HG03558 (cell line): ENCODE data around the gene SMIM17.

ENCODE experiments used
- ATAC-seq: cut with Tn5 transposase; IDR thresholded peaks from one replicate; pipeline ENCODE4 v1.9.1; 2021; ENCODE audit warnings: moderate number of reproducible peaks; ENCODE audit not compliant: unreplicated experiment; ENCODE audit errors: extremely low read depth

The SMIM17 gene

DNA sequence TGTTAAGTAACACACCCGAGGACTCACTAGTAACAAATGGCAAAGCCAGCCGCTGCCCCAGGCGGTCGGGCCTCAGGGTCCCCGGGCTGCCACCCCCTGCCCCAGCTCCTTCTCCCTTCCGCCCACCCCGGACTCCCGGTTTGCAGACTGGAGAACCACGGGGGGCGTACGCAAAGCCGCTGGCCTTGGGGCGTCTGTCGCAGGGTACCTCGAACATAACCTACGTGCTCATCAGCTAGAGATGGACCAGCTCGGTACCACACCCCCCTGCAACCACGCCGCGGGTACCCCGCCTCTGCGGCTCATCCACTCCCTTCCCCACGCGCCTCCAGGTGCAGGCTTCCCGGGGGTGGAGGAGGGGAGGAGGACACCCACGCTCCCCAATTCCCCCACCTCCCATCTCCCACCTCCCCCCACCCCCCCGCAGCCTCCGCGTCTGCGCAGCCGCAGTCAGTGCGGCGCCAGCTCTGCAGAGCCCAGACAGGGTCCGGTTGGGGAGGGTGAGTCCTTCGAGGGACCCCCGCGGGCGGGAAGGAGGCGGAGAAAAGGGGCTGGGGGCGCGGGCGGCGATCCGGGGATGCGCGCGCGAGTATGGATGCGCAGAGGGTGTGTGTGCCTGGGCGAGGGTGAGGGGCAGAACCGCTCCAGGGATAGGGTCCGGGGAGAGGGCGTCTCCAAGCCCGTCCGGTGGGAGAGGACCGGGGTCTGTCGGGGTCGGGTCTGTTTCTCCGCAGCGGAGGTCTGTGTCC is at the start of gene SMIM17:
Gene SMIM17 (plus strand): TSS at position 449 of the 749 bp plus-strand sequence. CDS start 2,509 bp downstream, outside the sequence.
- no peak for ATAC-seq

DNA sequence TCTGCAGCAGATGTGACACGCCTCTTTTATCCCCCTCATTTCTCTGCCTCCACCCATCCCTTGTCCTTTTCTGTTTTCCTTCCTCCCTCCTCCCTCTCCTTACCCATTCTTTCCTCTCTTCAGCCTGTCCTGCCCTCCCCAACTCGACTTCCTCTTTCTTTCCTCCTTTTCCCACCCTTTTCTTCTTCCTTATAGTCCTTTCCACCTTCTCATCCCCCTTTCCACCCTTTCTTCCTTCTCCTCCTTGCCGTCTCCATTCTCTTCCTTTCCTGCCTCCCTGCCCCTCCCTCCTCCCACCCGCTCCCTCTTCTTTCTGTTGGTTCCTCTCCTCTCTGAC is 48.5 kb upstream of the SMIM17 start:
- no peak for ATAC-seq

DNA sequence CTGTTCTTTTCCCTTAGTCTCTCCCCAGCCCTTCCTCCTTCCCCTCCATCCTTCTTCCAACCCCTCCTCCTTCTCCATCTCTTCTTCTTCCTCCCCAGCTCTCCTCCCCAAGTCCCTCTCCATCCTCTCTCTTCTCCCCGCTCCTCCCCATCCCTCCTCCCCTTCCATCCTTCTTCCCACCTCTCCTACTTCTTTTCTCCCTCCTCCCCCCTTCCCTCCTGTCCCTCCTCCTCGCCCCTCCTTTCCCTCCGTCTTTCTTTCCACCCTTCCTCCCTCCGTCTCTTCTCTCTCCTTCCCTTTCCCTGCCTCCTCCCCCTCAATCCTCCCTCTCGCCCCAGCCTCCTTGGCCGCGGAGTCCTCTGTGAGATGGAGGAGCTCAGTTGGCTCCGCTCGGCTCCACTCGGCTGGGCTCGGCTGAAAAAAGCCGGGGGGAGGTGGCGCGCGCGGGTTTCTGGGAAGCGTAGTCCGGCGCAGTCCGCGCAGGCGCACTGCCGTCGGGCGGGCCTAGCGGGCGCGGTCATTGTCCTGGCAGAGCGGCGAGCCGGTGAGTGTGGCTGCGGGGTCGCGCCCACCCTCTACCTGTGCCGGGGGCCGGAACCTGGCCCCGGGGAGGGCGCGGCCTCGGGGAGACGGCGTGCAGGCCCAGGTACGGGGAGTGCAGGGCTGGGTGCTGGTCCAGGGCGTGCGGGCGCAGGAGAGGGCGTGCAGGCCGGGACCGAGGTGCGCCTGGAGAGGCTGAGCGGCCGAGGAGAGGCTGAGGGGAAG is 48.0 kb upstream of the SMIM17 start, which contains the start of gene ZNF71:
Gene ZNF71 (plus strand): TSS at position 520 of the 765 bp plus-strand sequence. CDS start 6,257 bp downstream, outside the sequence.
- ATAC-seq = peak; percentile 45

DNA sequence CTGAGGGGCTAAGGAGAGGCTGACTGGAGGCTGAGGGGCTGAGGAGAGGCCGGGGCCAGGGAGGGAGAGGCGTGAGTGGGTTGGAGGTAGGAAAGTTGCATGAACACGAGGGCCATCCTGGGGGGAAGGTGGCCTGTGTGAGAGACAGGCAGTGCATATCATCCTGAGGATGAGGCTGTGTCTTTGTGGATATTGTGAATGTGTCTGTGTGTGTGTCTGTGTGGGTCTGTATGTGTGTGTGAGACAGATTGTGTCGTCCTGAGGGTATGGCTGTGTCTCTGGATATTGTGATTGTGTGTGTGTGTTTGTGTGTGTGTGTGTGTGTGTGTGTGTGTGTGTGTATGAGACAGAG is 47.4 kb upstream of the SMIM17 start:
- peak; percentile 17 for ATAC-seq

DNA sequence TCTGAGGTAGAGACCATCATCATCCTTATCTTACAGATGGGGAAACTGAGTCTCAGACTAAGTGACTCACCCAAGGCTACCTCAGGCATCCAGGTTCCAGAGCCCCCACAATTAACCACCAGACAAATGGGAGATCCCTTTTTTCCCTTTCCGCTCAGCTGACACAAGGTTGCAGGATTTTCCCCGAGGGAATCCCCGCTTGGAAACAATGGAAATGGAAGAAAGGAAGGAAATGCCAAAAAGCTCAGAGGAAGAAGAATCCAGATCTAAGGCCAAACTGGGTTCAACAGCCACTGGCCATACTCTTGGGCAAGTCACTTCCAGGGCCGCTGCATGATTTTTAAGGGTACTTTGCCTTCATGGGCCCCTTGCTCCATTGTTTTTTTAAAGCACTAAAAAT is 46.3 kb upstream of the SMIM17 start:
- ATAC-seq = no peak

DNA sequence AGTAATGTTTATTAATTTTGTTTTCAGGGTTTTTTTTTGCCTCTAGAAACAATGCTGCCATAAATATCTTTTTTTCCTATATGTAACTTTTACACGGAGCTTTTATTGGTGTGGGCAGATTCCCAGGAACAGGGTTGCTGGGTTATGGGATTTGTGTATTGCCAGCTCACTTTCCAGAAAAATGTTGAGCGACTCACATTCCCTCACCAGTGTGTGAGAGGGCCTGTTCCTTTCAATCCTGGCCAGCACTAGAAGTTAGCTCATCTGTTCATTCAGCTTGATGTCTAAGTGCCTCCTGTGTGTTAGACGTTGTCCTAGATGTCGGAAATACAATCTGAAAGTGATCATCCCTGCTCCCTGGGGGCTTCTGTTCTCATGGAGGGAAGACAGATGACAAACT is 45.3 kb upstream of the SMIM17 start:
- ATAC-seq = no peak

DNA sequence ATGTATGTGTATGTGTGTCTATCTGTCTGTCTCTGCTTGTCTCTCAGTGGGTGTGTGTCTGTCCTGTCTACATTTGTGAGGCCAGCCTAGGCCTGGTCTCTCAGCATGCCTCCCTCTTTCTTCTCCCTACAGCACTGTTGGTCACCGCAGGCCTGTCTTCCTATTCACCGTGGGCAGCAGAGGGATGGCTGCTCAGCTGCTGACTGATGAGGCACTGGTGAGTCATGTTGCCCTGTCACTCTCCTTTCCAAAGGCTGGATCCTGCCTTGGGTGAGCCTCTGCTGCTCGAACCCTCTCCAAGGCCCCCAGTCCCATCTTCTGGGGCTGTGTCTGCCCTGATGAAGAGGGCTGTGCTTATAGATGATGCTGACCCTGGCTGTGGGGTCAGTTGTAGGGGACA is 41.6 kb upstream of the SMIM17 start:
- ATAC-seq = no peak

DNA sequence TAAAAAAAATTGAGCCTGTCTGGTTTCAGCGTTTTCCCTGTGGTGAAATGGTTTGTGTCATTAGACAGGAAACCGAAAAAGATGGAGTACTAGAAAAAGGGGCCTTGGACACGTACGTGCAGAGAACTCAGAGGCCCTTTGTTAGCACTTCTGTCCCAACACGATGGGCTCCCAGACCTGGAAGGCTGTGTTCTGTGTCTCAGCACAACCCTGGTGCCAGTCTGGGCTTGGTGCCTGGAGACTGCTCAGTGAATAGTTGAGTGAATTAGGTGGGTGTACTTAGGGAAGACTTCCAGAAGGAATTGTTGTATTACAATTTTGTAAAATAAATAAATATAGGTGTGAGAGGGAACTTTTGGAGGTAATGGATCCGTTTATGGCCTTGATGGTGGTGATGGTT is 39.1 kb upstream of the SMIM17 start:
- no peak for ATAC-seq

DNA sequence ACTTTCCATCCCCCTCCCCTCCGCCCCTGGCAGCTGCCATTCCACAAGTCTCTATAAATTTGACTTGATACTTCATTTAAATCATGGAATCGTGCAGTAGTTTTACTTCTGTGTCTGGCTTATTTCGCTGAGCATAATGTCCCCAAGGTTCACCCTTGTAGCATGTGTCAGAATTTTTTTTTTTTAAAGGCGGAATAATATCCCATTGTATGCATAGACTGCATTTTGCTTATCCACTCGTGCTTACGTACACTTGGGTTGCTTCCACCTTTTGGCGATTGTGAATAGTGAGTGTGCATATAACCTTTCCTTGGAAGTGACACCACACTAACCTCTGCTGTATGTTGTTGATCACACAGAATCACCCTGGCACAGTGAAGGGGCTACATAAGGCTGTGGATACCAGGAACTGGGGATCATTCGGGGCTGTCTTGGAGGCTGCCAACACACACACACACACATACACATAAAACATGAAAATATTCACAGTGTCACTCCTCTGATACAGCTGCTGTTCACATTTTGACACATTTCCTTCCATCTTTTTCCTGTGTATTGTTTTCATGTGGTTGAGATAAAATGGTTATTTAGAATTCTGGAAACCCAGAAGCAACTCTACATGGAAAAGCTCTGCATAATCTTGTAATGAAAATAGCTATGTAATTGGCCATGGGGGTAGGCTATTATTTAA is 34.5 kb upstream of the SMIM17 start:
- no peak for ATAC-seq

DNA sequence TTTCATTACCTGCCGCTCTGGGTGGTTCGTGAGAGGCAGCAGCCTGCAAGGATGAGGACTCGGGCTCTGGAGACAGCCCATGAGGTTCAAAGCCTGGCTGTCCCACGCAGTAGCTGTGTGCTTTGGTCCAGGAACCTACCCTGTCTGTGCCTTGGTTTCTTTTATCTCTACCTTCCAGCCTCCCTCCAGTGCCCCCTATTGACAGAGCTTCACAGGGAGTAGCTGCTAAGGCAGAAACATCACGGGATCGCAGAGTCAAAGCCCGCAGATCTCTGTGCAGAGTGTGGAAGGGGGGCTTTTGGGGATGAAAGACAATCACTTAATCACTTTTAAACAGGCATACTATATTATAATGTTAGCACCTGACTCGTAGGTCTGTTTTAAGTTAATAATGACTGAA is 31.7 kb upstream of the SMIM17 start:
- no peak for ATAC-seq

DNA sequence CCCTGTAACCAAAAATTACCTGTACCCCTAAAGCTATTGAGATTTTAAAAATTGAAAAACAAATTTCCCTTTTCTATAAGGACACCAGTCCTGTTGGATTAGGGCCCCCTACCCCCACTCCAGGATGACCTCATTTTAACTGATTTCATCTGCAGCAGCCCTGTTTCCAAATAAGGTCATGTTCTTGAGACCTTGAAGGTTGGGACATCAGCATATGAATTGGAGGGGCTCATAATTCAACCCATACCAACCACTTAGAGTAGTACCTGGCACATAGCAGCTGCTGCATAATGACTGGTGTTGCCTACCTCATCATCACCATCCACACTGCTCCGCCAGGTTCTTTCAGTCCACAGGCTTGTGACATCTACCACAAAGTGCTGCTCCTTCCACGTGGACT is 30.2 kb upstream of the SMIM17 start:
- ATAC-seq = no peak

DNA sequence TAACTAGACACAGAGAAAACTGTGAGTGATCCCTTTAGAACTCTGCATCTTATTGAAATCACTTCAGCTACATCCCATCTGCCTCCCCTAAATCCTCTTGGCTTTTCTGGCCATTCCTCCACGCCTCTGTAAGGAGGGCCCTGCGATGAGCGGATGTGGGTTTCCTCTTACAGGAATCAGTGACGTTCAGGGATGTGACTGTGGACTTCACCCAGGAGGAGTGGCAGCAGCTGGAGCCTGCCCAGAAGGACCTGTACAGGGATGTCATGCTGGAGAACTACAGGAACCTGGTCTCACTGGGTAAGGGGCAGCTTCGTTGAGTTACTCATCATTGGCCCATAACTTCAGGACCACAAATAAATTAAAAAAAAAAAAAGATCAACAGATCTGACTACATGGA is 29.3 kb upstream of the SMIM17 start:
- no peak for ATAC-seq

DNA sequence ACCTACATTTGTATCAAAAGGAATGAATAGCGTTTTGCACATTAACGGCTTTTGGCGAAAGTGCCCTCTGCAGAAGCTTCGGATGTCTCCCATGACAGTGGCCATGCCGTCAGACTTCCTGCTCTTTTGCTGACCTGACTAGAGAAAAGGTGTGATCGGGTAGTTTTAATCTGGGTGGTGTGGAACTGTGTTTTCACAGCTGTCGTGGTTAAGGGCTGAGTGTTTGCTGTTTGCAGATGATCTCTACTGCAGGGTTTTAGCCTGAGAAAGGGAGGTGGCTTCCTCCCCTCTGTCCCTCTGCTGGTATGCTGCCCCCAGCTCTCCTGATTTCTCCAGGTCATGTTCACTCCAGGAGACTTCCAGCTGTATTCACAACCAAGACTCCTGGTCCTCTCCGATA is 25.4 kb upstream of the SMIM17 start:
- ATAC-seq = no peak

DNA sequence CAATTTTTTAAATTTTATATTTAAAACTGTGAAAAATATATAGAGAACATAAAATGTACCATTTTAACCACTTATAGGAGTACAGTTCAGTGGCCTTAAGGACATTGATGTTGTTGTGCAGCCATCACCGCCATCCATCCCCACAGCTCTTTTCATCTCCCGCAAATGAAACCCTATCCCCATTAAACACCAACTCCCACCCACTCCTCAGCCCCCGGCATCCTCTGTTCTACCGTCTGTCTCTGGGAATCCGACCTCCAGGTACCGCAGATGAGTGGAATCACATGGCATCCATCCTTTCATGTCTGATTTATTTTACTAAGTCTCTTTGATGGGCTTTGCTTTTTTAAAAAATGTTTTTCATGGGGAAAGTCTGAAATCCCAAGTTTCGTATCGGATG is 23.8 kb upstream of the SMIM17 start:
- no peak for ATAC-seq

DNA sequence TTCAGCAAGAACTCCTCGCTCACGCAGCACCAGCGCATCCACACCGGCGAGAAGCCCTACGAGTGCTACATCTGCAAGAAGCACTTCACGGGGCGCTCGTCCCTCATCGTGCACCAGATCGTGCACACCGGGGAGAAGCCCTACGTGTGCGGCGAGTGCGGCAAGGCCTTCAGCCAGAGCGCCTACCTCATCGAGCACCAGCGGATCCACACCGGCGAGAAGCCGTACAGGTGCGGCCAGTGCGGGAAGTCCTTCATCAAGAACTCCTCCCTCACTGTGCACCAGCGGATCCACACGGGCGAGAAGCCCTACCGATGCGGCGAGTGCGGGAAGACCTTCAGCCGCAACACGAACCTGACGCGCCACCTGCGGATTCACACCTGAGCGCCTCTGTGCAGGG is 20.6 kb upstream of the SMIM17 start:
- ATAC-seq = no peak

DNA sequence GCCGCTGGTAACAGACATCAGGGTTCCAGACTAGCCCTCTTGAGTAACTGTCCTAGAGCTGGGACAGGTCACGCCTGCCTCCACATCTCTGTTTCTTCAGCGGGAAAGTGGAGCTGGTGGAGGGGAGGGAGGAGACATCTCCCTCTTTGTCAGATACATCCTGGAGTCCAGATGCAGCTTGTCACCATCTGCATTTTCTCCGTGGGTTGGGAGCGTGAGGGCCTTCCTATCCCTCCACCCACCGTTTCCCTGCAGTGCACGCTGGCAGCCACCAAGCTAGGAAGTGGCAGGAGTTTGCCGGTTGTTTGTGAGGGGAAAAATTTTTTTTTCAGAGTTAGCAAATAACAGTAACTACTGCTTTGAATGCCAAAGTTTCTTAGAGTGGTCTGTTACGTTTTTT is 20.0 kb upstream of the SMIM17 start:
- ATAC-seq = no peak

DNA sequence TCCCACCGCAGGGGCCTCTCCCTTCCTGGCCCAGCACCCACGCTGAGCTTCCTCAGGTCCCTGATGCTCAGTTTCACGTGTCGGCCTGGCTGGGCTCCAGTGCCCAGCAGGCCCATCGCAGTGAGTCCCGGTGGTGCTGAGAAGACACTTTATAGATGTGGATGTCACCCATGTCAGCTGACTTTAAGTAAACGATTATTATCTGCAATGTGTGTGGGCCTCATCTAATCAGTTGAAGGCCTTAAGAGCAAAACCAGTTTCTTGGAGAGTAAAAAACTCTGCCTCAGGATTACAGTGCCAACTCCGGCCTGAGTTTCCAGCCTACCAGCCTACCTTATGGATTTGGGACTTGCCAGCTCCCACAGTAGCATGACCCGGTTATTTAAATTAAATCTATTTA is 17.3 kb upstream of the SMIM17 start:
- no peak for ATAC-seq

DNA sequence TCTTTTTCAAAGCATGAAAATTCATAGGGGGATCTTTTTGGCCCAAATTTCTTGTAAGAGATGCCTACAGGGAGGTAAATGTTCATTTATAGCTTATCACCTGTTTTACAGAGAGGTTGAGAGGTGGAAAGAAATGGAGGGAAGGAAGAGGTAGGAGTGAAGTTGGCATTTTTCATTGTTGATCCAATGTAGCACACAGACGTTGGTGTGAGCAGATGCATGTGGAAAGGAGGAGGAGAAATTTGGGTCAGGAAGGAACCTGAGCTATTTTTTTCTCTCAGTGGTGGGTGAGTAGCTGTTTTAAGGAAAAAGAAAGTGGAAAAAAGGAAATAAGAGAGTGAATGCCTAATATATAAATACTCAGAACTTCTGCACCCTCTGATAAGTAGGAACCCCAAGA is 9.9 kb upstream of the SMIM17 start:
- ATAC-seq = no peak

DNA sequence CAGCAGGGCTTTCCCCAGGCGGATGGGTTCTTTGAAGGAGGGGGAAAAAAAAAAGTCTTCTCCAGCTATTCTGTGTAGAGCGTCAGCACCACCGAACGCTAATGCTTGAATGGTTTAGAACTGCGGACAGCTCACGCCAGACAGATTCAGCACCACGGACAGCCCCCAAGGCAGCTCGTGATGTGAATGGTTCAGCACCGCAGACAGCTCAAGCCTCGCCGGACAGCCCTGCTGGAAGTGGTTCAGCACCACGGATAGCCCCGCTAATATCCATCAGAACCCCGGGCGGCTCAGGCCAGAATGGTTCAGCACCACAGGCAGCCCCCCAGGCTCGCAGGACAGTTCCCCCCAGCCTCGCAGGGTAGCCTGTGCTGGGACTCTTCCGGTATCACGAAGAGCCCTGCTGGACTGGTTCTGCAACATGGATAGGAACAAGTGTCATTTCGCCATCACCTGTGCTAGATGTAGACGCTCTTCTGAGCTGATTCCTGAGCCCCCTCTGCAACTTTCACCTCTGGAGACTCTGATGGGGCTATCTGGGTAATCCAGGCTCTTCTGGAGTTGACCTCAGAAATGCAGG is 4.9 kb upstream of the SMIM17 start:
- ATAC-seq = no peak

DNA sequence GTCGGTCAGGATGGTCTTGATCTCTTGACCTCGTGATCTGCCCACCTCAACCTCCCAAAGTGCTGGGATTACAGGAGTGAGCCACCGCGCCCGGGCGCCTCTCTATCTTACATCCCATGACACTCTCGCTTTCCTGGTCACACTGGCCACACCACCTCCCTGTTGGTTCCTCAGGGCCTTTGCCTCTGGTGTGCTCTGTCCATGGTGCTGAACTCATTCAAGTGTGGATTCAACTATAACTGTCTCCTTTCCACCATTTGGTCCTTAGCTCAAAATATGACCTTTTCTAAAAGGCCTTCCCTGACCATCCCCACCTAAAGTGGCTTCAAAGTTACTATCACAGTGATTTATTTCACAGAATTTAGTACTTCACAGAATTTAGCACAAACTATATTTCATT is 3.7 kb upstream of the SMIM17 start:
- ATAC-seq = no peak

DNA sequence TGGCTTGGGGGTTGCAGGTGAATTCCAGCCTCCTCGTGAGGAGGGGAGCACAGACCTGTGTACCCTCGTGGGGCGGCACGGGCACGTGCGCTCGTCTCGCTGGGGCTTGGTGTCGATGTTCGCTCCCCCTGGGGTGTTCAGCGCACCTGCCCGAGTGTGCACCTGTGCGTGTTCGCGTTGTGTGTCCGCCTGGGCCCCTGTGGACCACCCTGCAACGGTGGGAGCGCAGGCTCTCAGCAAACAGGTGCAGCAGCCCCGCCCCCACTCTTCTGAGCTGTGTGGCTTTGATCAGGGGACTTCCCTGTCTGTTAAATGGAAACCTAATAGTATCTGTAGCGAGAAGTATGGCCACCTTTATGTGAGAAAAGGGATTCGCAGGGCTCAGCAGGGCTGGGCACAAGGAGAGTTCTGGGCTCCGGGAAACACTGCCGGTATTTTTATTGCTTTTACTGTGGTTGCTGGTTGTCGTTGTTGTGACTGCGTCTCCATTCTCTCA is 549 bp downstream of the SMIM17 start:
- ATAC-seq = no peak
